ENCODE measurements around the gene CHRDL2.
"Not testable (repeated sequence)": the region's sequence is repeated elsewhere in the genome, so short reads cannot be mapped to it uniquely, and the experiment has no call there.

CHRDL2 gene

GRCh38 chr11:74769055-74769707 is 38.0 kb upstream of the CHRDL2 start:
- CTCF ChIA-PET, result no interaction called here
- no peak overlapping the region for H3K4me3 ChIP-seq (ENCODE audit: low read depth, low read length)
- POLR2A ChIA-PET, result no interaction called here
- H3K9me3 ChIP-seq (ENCODE audit: control insufficient read depth, insufficient read depth, low read depth, low read length), result no peaks in the 10 kb centered on the region
- H3K4me1 ChIP-seq (ENCODE audit: control insufficient read depth, insufficient read depth, low read length), result no peaks in the 10 kb centered on the region
- no peaks in the 10 kb centered on the region for H3K36me3 ChIP-seq (ENCODE audit: control insufficient read depth in 2 of 2, insufficient read depth in 1 of 2, low read length in 2 of 2)
- TF ChIP-seq ZNF654 (tag by site-specific recombination; IDR thresholded peaks at IDR 0.05; ENCODE audit: low read depth), result no peak
- TF ChIP-seq ZNF404 (tag by site-specific recombination; IDR thresholded peaks at IDR 0.05), result no peak
- no peak for TF ChIP-seq HOXC10 (CRISPR knock-in tag; IDR thresholded peaks at IDR 0.05)
- no peak for TF ChIP-seq ZBTB10 (tag by site-specific recombination; IDR thresholded peaks at IDR 0.05)
- no peak for TF ChIP-seq ZNF280C (tag by site-specific recombination; IDR thresholded peaks at IDR 0.05)
- no peak for TF ChIP-seq ZNF629 (tag by site-specific recombination; IDR thresholded peaks at IDR 0.05)
- TF ChIP-seq ZNF530 (tag by site-specific recombination; IDR thresholded peaks at IDR 0.05; ENCODE audit: low read depth), result no peak
- TF ChIP-seq EGR2 (tag by site-specific recombination; IDR thresholded peaks at IDR 0.05; ENCODE audit: low read depth), result no peak
- TF ChIP-seq ZSCAN16 (tag by site-specific recombination; IDR thresholded peaks at IDR 0.05), result no peak
- TF ChIP-seq ZNF223 (tag by site-specific recombination; IDR thresholded peaks at IDR 0.05), result no peak
- TF ChIP-seq KLF1 (tag by site-specific recombination; IDR thresholded peaks at IDR 0.05), result no peak
- TF ChIP-seq ZNF600 (tag by site-specific recombination; IDR thresholded peaks at IDR 0.05), result no peak
- no peak overlapping the region for H3K27ac ChIP-seq (ENCODE audit: extremely low read depth, low read depth, low read length)

GRCh38 chr11:74768172-74768651 is 37.0 kb upstream of the CHRDL2 start:
- POLR2A ChIA-PET; H3K36me3 ChIP-seq (ENCODE audit: control insufficient read depth in 2 of 2, insufficient read depth in 1 of 2, low read length in 2 of 2); H3K4me1 ChIP-seq (ENCODE audit: control insufficient read depth, insufficient read depth, low read length); H3K27ac ChIP-seq (ENCODE audit: extremely low read depth, low read depth, low read length); H3K4me3 ChIP-seq (ENCODE audit: low read depth, low read length); H3K9me3 ChIP-seq (ENCODE audit: control insufficient read depth, insufficient read depth, low read depth, low read length): not testable (repeated sequence)
- CTCF ChIA-PET, result interaction anchor here (0.7 kb wide), 1 partner anchor 328 kb away, joined by 3 read pairs; no protein-coding TSS in a partner anchor

- Histone ChIP-seq H3K4me3 (ENCODE audit: low read depth, low read length) (no peak overlapping the region), H3K27ac (ENCODE audit: extremely low read depth, low read depth, low read length) (no peak overlapping the region), H3K4me1 (ENCODE audit: control insufficient read depth, insufficient read depth, low read length) (no peaks in the 10 kb centered on the region), H3K9me3 (ENCODE audit: control insufficient read depth, insufficient read depth, low read depth, low read length) (no peaks in the 10 kb centered on the region), H3K36me3 (ENCODE audit: control insufficient read depth in 2 of 2, insufficient read depth in 1 of 2, low read length in 2 of 2) (no peaks in the 10 kb centered on the region)
- ChIA-PET POLR2A (no interaction called here), CTCF (no interaction called here)
- TF ChIP-seq BCL6B (tag by site-specific recombination; IDR thresholded peaks at IDR 0.05), result no peak
- no peak for TF ChIP-seq ZNF549 (tag by site-specific recombination; IDR thresholded peaks at IDR 0.05)
- 0 out of 2 replicates have a peak, but pooled peaks have one; percentile 14 for TF ChIP-seq ZNF121 (tag by site-specific recombination; IDR thresholded peaks at IDR 0.05)
These were observed 35.7 kb upstream of the CHRDL2 start for GRCh38 chr11:74766905-74767304.
